Right cardiac atrium (tissue), 5 donors: ENCODE results near the gene SMARCAL1. TPM values are rescaled to one million over a fixed set of nuclear protein-coding genes. Genes with fewer than 3 reads are reported as not detected.
"Not testable (repeated sequence)": the region's sequence is repeated elsewhere in the genome, so short reads cannot be mapped to it uniquely, and the experiment has no call there.

ENCODE experiments used
- ATAC-seq, 2 donors: fragments of 200-7000 bp; cut with Tn5 transposase; one replicate each; pipeline versions ENCODE4 v1.8.0 to v1.9.1; 2020; ENCODE audit warnings: moderate library complexity in 2 of 2, mild to moderate bottlenecking in 1 of 2
- DNase-seq, 3 donors: peaks; one replicate each; pipeline ENCODE4 v3.0.0-alpha.2; 2020
- H3K27ac ChIP-seq: one replicate; pipeline ENCODE4 v1.5.1; 2013; ENCODE audit warnings: mild to moderate bottlenecking, low read length, control low read depth, moderate library complexity
- H3K27me3 ChIP-seq: one replicate; pipeline ENCODE4 v1.6.1; 2013; ENCODE audit not compliant: control insufficient read depth, insufficient read depth
- H3K4me1 ChIP-seq: one replicate; pipeline ENCODE4 v1.6.1; 2013; ENCODE audit warnings: low read length; ENCODE audit not compliant: control insufficient read depth, insufficient read depth
- H3K4me3 ChIP-seq: one replicate; pipeline ENCODE4 v1.5.1; 2013; ENCODE audit warnings: low read length, control low read depth
- H3K9me3 ChIP-seq: one replicate; pipeline ENCODE4 v1.6.1; 2013; ENCODE audit warnings: low read length; ENCODE audit not compliant: control insufficient read depth
- WGBS: extraction: QIAGEN DNeasy Blood & Tissue Kit; methylation state at CpG from one replicate; pipeline ENCODE4 v1.1.7; 2013; 5-methylcytosine and 5-hydroxymethylcytosine counted together
- intact Hi-C, 4 donors: fragments of 100-400 bp; cut with DNase I; formaldehyde crosslinking; loops; one replicate each; pipeline versions ENCODE4 v1.11.0 to v1.14.0; 2022 to 2023
- polyA plus RNA-seq: library from polyadenylated mRNA; stranded (reverse); fragments of 200-250 nt; gene quantifications from one replicate; pipeline ENCODE4 v1.2.3, GENCODE V29; 2013
- total RNA-seq, 4 donors: library from RNA; stranded (reverse); fragmentation: NEBNext Ultra II Directional; extraction: Animal tissue kit (Norgen Biotek cat#: 25700); gene quantifications; one replicate each; pipeline ENCODE4 v1.2.1, GENCODE V29; 2021
- donor health status: healthy with polysubstance abuse.
- donor health status: DM: no; HTN: yes; CAD: no.
- donor health status: DM: no; HTN: no; CAD: no.
- donor health status: DM: no; HTN: yes; CAD: no; lungs with severe emphysema.
- donor health status: DM: yes; HTN: yes; CAD: no.

The SMARCAL1 gene
- total and polyA plus RNA-seq, 5 donors, result 9.3 to 16.1 (median 12.8) TPM

GRCh38 chr2:216503159-216503629 lies 90.9 kb downstream of the SMARCAL1 start:
- peaks cover 3% of the 10 kb centered on the region for H3K4me1 ChIP-seq
- ATAC-seq (no peak), DNase-seq (no peak)
- intact Hi-C loops, result no loop called here
- no peaks in the 10 kb centered on the region for H3K9me3 ChIP-seq
- WGBS, result 89% methylated on average over 6 of the region's 6 CpGs
- H3K27me3 ChIP-seq, result no peaks in the 10 kb centered on the region
- H3K4me3 ChIP-seq, result no peak overlapping the region
- no peak overlapping the region for H3K27ac ChIP-seq

- Histone ChIP-seq H3K27me3 (no peaks in the 10 kb centered on the region), H3K9me3 (no peaks in the 10 kb centered on the region), H3K4me3 (no peak overlapping the region), H3K4me1 (peaks cover 3% of the 10 kb centered on the region), H3K27ac (no peak overlapping the region)
- 56% methylated on average over 5 of the region's 5 CpGs for WGBS
- DNase-seq (no peak), ATAC-seq (no peak)
- intact Hi-C loops, result no loop called here
These were observed 91.6 kb downstream of the SMARCAL1 start for GRCh38 chr2:216503697-216504375.

GRCh38 chr2:216504376-216504762 lies 92.1 kb downstream of the SMARCAL1 start:
- intact Hi-C loops, result no loop called here
- 89% methylated on average over 1 of the region's 1 CpG for WGBS
- ATAC-seq (no peak), DNase-seq (no peak)
- H3K27me3 ChIP-seq, result no peaks in the 10 kb centered on the region
- H3K27ac ChIP-seq, result no peak overlapping the region
- H3K4me1 ChIP-seq, result peaks cover 3% of the 10 kb centered on the region
- no peak overlapping the region for H3K4me3 ChIP-seq
- no peaks in the 10 kb centered on the region for H3K9me3 ChIP-seq

- H3K4me3 ChIP-seq, result no peak overlapping the region
- ATAC-seq (no peak), DNase-seq (no peak)
- intact Hi-C loops, result no loop called here
- H3K9me3 ChIP-seq, result no peaks in the 10 kb centered on the region
- no peaks in the 10 kb centered on the region for H3K27me3 ChIP-seq
- no peak overlapping the region for H3K27ac ChIP-seq
- WGBS, result 96% methylated on average over 15 of the region's 15 CpGs
- peaks cover 3% of the 10 kb centered on the region for H3K4me1 ChIP-seq
These were observed 93.1 kb downstream of the SMARCAL1 start for GRCh38 chr2:216505133-216506106.

GRCh38 chr2:216507220-216508160 lies 95.2 kb downstream of the SMARCAL1 start:
- no peak overlapping the region for H3K4me3 ChIP-seq
- no peaks in the 10 kb centered on the region for H3K27me3 ChIP-seq
- peak; percentile 21 to 61 for ATAC-seq
- DNase-seq, result no peak
- H3K27ac ChIP-seq, result peak overlapping the region; percentile 29
- no peaks in the 10 kb centered on the region for H3K9me3 ChIP-seq
- intact Hi-C loops, result no loop called here
- 71% methylated on average over 5 of the region's 5 CpGs for WGBS
- peaks cover 3% of the 10 kb centered on the region for H3K4me1 ChIP-seq

- Histone ChIP-seq H3K9me3 (no peaks in the 10 kb centered on the region), H3K27me3 (no peaks in the 10 kb centered on the region), H3K4me3 (no peak overlapping the region), H3K27ac (no peak overlapping the region), H3K4me1 (peaks cover 3% of the 10 kb centered on the region)
- DNase-seq (no peak), ATAC-seq (peak; percentile 47 to 58)
- WGBS, result 95% methylated on average over 1 of the region's 1 CpG
- intact Hi-C loops, result no loop called here
These were observed 95.9 kb downstream of the SMARCAL1 start for GRCh38 chr2:216508229-216508628.

GRCh38 chr2:216516730-216517350 lies 104.6 kb downstream of the SMARCAL1 start:
- Histone ChIP-seq H3K27ac (no peak overlapping the region), H3K27me3 (no peaks in the 10 kb centered on the region), H3K9me3 (no peaks in the 10 kb centered on the region), H3K4me1 (no peaks in the 10 kb centered on the region), H3K4me3 (no peak overlapping the region)
- DNase-seq (no peak), ATAC-seq (peak in 1 of 2 donors; percentile 31)
- intact Hi-C loops, result loop anchor here in 1 of 4 donors (10.0 kb wide), 1 partner anchor 1238 kb away; no protein-coding TSS in a partner anchor
- 43% methylated on average over 2 of the region's 2 CpGs for WGBS

GRCh38 chr2:216517447-216518225 lies 105.4 kb downstream of the SMARCAL1 start:
- Histone ChIP-seq H3K27me3 (no peaks in the 10 kb centered on the region), H3K27ac (no peak overlapping the region), H3K4me3 (no peak overlapping the region), H3K9me3 (no peaks in the 10 kb centered on the region), H3K4me1 (no peaks in the 10 kb centered on the region)
- DNase-seq (no peak), ATAC-seq (no peak)
- WGBS, result 82% methylated on average over 4 of the region's 4 CpGs
- intact Hi-C loops, result loop anchor here in 2 of 4 donors (2.0 to 10.0 kb wide), 3 partner anchors 147 to 1237 kb away; no protein-coding TSS in a partner anchor

- not testable (repeated sequence) for H3K4me1 ChIP-seq, DNase-seq, H3K9me3 ChIP-seq, ATAC-seq, H3K27ac ChIP-seq, H3K4me3 ChIP-seq, H3K27me3 ChIP-seq
- 89% methylated on average over 9 of the region's 9 CpGs for WGBS
- intact Hi-C loops, result loop anchor here (1.0 to 10.0 kb wide), 4 partner anchors 146 to 1236 kb away; no protein-coding TSS in a partner anchor
These were observed 106.4 kb downstream of the SMARCAL1 start for GRCh38 chr2:216518566-216519119.
